GM19463 (cell line): Measurements from ENCODE around the gene FAM236D.
"Not testable (repeated sequence)": the region's sequence is repeated elsewhere in the genome, so short reads cannot be mapped to it uniquely, and the experiment has no call there.

ENCODE experiments used
- ATAC-seq: cut with Tn5 transposase; IDR thresholded peaks from one replicate; pipeline ENCODE4 v1.9.1; 2021; ENCODE audit warnings: mild to moderate bottlenecking, moderate library complexity; ENCODE audit not compliant: unreplicated experiment

FAM236D gene

DNA sequence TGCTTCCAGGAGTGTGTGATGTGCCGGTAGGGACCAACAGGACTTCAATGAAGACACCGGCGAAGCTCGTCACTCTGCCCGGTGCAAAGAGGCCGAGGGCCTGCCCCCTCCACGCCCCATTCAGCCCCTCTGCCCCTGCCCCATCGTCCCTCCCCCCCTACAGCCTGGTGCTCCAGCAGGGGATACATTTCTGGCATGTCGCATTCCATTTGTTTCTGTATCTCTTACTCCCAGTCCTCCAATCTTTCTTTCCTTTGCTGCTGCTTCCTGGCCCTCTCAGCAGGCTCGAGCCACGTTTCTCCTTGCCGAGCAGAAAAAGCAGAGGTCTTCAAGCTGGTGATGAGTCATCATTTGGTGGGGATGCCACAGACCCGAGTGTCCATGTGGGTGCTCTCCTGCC is at the start of gene FAM236D:
Gene FAM236D (minus strand): TSS at position 101 of the 400 bp plus-strand sequence. CDS start 100 bp downstream, at position 1.
- not testable (repeated sequence) for ATAC-seq

DNA sequence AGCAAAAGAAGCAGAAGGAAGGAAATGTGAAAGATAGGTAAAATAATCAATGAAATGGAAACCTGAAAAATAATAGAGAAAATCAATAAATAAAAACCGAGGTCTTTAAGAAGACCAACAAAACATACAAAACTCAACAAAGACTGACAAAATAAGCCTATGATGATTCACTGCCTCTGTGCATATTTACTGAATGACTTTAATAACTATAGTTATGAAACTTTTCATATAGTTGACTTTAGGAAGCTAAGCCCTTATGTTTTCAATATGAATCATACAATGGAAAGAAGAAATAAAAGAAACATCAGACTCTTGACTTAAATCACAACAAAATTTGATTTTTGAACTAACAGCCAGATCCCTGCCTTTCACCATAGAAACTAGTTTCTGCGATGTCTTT is 29.5 kb upstream of the FAM236D start:
- ATAC-seq = not testable (repeated sequence)

GRCh38 chrX:72830701-72831100 is 22.7 kb upstream of the FAM236D start:
- ATAC-seq = not testable (repeated sequence)

GRCh38 chrX:72790390-72790789 is 17.6 kb downstream of the FAM236D start:
- not testable (repeated sequence) for ATAC-seq

GRCh38 chrX:72788142-72788541 is 19.9 kb downstream of the FAM236D start:
- not testable (repeated sequence) for ATAC-seq

- not testable (repeated sequence) for ATAC-seq
These were observed 24.0 kb downstream of the FAM236D start for GRCh38 chrX:72783964-72784363.

DNA sequence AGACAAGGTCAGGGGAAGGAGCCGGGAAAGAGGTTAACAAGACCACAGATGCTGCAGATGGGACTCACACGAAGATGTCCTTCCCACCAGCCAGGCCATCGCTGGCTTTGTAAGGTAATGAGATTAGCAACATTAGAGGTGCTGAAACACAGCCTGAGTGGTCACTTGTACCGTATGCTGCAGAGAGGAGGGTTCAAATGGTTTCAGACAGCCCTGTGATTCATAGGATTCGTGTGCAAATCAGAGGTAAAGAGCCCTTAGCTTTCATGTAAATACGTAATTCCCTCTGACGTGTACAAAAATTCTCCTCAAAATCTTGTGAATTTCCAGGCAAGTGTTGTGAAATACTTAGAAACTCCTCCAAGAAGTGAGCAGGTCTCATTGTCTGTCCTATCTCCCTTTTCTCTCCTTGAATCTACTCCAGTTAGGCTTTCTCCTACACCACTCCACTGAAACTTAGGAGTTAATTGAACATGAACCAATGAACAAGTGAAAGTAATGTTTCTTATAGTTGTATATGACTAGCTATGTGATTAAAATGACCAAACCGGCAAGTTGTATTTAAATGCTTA is 24.6 kb downstream of the FAM236D start:
- ATAC-seq = not testable (repeated sequence)

DNA sequence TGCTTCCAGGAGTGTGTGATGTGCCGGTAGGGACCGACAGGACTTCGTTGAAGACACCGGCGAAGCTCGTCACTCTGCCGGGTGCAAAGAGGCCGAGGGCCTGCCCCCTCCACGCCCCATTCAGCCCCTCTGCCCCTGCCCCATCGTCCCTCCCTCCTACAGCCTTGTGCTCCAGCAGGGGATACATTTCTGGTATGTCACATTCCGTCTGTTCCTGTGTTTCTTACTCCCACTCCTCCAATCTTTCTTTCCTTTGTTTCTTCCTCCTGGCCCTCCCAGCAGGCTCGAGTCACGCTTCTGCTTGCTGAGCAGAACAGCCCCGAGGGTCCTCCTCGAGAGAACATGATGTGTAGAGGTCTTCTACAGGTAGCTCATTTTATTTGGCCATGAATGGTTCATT is 25.4 kb downstream of the FAM236D start, which contains the start of gene FAM236B:
Gene FAM236B (minus strand): TSS at position 101 of the 400 bp plus-strand sequence. CDS start 100 bp downstream, at position 1.
- ATAC-seq = not testable (repeated sequence)

- ATAC-seq = not testable (repeated sequence)
These were observed 29.9 kb downstream of the FAM236D start for GRCh38 chrX:72778146-72778545.

DNA sequence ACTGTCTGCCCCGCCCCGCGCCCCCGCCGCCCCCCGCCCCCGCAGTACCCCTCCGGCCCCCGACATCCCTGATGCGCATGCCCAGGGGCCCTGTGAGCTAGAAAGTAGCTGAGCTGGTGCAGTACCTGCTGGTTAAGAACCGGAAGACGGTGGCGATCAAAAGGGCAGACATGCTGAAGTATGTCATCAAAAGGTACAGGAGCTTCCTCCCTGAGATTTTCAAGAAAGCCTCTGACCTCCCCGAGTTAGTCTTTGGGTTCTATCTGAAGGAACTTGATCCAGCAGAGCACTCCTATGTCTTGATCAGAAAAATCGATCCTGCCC is 30.6 kb downstream of the FAM236D start:
- peak; percentile 65 for ATAC-seq

DNA sequence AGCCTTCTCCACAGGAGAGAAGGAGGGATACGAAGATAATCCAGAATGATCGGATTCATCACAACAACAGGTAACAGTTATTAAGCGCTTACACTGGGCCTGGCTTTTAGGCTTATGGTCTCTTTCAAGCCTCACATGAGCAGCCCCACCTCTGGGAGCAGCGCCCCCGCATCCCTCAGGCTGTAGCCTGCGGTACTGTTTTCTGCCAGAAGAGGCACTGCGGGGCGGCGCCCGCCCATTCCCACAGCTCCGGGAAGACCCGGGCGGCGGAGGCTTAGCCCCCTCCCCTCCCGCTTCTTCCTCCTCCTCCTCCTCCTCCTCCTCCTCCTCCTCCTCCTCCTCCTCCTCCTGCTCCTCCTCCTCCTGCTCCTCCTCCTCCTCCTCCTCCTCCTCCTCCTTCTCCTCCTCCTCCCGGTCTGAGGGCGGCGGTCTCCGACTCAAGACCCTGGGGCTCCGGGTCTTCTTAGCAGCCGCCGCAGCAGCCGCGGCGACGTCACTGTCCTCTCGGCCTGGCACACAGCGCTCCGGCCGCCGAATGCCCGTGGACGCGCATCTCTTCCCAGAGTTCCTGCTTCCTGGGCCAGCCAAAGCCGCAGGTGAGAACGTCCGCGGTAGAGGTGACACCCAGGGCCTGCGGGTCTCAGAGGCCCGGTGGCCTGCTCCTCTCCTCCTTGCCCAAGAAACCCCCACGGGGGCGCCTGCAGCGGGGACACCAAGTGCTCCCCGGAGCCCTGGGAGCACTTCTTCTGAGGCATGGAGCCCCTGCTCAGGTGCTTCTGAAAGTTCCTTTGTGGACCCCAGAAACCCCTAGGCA is 31.1 kb downstream of the FAM236D start, which contains the start of gene DMRTC1B:
Gene DMRTC1B (plus strand): TSS at position 238 of the 814 bp plus-strand sequence. CDS start 68,246 bp downstream, outside the sequence.
- peak; percentile 83 for ATAC-seq

GRCh38 chrX:72760454-72760853 is 47.6 kb downstream of the FAM236D start:
- ATAC-seq = not testable (repeated sequence)
